Gastrocnemius medialis (tissue), 4 donors: ENCODE data around the gene PRKCZ. TPM values are rescaled to one million over a fixed set of nuclear protein-coding genes. Genes with fewer than 3 reads are reported as not detected.

Experiments
- ATAC-seq, 2 donors: fragments of 150-250 bp; one replicate each; pipeline ENCODE4 v1.9.1; 2016
- DNase-seq, 2 donors: peaks; one replicate each; pipeline ENCODE4 v3.0.0-alpha.2; 2019
- H3K27ac ChIP-seq, 4 donors: fragments of 200-600 bp; sonication (generic); 1 replicate in 1 of 4; 2 replicates in 3 of 4; pipeline ENCODE4 v1.5.1; 2016 to 2018; ENCODE audit warnings: mild to moderate bottlenecking in 2 of 4, moderate library complexity in 1 of 4
- H3K27me3 ChIP-seq, 3 donors: fragments of 200-600 bp; sonication (generic) in 2 of 3; 1 replicate in 1 of 3; 2 replicates in 2 of 3; pipeline versions ENCODE4 v1.5.1 to v1.6.0; 2016 to 2019; ENCODE audit warnings: mild to moderate bottlenecking in 1 of 3, moderate library complexity in 1 of 3
- H3K36me3 ChIP-seq, 2 donors: fragments of 200-600 bp; sonication (generic) in 1 of 2; one replicate each; pipeline ENCODE4 v1.5.1; 2017 to 2018
- H3K4me1 ChIP-seq, 2 donors: fragments of 200-600 bp; sonication (generic) in 1 of 2; one replicate each; pipeline ENCODE4 v1.5.1; 2016 to 2017; ENCODE audit warnings: mild to moderate bottlenecking in 2 of 2
- H3K4me3 ChIP-seq, 4 donors: fragments of 200-600 bp; sonication (generic) in 3 of 4; 1 replicate in 1 of 4; 2 replicates in 3 of 4; pipeline ENCODE4 v1.5.1; 2016 to 2019; ENCODE audit warnings: mild to moderate bottlenecking in 2 of 4
- H3K9me3 ChIP-seq, 3 donors: fragments of 200-600 bp; sonication (generic) in 2 of 3; 1 replicate in 1 of 3; 2 replicates in 2 of 3; pipeline ENCODE4 v1.5.1; 2016 to 2019
- POLR2A ChIP-seq, 2 donors: fragments of 450-650 bp; IDR thresholded peaks; one replicate each; pipeline ENCODE4 v1.6.1; 2017; ENCODE audit warnings: antibody characterized with exemption in 2 of 2, mild to moderate bottlenecking in 2 of 2, moderate library complexity in 2 of 2
- in situ Hi-C, 4 donors: fragments of 200-750 bp; cut with MboI; loops; one replicate each; pipeline versions ENCODE4 v1.15.0 to v1.8.0; 2017; ENCODE audit warnings: low sequenced_read_pairs in 4 of 4
- intact Hi-C: fragments of 100-400 bp; cut with DNase I; formaldehyde crosslinking; loops from one replicate; pipeline ENCODE4 v1.15.1; 2023; ENCODE audit warnings: low total_unique reads
- total RNA-seq, 4 donors: library from RNA; depleted of rRNA; stranded (reverse); fragments of >200 nt; gene quantifications; one replicate each; pipeline versions ENCODE4 v1.1.0 to v1.2.3, GENCODE V29; 2016
- TF ChIP-seq, protein P1 (sequence below), 5 experiments: fragments of 450-650 bp in 3 of 5; fragments of 200-600 bp in 2 of 5; sonication (generic) in 2 of 5; IDR thresholded peaks in 4 of 5; conservative IDR thresholded peaks in 1 of 5; 1 replicate in 4 of 5; 2 replicates in 1 of 5; pipeline ENCODE4 v1.5.1; 2016 to 2019; ENCODE audit warnings: antibody characterized with exemption in 5 of 5, mild to moderate bottlenecking in 3 of 5, moderate library complexity in 3 of 5

PRKCZ gene
- total RNA-seq, 4 donors from 2014 or later, result 0.16 to 0.87 TPM; not detected in 2

DNA sequence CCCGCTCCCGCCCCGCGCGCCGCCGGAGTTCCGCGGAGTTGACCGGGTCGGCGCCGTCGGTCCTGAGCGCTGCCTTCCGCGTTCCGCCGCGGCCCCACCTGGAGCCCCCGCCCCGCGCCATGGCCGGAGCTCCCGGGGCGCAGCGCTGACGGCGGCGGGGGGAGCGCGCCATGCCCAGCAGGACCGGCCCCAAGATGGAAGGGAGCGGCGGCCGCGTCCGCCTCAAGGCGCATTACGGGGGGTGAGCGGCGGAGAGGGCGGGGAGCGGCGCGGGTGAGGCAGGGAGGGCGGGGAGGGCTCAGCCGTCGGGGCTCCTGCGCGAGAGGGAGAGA, 216 bp downstream of the PRKCZ start:
- intact Hi-C loops (no loop called here), in situ Hi-C loops (no loop called here)
- Histone ChIP-seq H3K27me3 (peaks cover 40 to 46% (median 43%) of the 10 kb centered on the region in 3 donors), H3K4me1 (no peaks in the 10 kb centered on the region), H3K4me3 (peak overlapping the region in 1 of 4 donors; percentile 34), H3K36me3 (no peaks in the 10 kb centered on the region), H3K9me3 (no peaks in the 10 kb centered on the region), H3K27ac (no peak overlapping the region)
- TF ChIP-seq POLR2A (IDR thresholded peaks at IDR 0.05), result no peak
- TF ChIP-seq, protein P1, sequence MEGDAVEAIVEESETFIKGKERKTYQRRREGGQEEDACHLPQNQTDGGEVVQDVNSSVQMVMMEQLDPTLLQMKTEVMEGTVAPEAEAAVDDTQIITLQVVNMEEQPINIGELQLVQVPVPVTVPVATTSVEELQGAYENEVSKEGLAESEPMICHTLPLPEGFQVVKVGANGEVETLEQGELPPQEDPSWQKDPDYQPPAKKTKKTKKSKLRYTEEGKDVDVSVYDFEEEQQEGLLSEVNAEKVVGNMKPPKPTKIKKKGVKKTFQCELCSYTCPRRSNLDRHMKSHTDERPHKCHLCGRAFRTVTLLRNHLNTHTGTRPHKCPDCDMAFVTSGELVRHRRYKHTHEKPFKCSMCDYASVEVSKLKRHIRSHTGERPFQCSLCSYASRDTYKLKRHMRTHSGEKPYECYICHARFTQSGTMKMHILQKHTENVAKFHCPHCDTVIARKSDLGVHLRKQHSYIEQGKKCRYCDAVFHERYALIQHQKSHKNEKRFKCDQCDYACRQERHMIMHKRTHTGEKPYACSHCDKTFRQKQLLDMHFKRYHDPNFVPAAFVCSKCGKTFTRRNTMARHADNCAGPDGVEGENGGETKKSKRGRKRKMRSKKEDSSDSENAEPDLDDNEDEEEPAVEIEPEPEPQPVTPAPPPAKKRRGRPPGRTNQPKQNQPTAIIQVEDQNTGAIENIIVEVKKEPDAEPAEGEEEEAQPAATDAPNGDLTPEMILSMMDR (IDR thresholded peaks at IDR 0.05 in 4 of 5, conservative IDR thresholded peaks at IDR 0.05 in 1 of 5), result no peak
- ATAC-seq, result no peak
- no peak for DNase-seq

DNA sequence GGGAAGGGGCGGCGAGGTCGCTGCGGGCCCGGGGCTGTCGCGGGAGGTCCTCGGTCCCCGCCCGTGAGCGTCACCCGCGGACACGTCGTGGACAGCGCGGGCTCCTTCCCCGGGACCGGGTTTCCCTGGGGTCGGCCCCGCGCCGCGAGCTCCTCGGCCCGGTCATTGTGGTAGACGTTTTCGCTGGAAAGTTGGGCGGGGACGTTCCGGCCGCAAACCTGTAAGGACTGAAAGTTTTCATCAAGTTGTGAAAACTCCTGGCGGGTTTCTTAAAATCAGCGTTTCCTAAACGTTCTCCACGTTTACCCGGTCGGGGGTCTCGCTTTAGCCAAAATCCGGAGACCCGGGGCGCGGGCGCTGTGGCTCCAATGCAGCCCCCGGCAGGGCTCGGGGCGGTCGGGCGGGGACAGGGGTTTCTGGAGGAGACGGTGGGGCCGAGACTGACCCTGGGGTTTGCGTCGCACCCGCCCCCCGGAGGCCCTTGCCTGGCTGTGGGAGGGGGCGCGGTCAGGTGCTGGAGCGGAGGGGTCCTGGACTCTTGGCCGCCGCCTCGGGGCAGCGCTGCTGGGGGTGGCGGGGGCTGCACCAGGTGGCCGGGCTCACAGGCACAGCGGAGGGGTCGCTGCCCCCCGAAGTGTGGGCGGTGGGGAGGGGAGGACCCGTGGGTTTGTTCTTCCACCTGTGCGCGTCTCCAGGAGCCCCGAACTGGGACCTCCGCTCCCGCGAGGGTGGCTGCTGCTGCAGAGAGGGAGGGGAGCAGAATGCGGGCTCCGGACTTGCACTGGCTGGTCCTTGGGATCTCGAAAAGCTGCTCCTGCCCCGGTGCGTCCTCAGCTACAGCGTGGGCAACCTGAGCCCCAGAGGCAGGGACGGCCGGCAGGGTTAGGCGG, 827 bp downstream of the PRKCZ start:
- no peaks in the 10 kb centered on the region for H3K4me1 ChIP-seq
- no peak for ATAC-seq
- no peaks in the 10 kb centered on the region for H3K9me3 ChIP-seq
- peak overlapping the region in 1 of 4 donors; percentile 2 for H3K4me3 ChIP-seq
- H3K27ac ChIP-seq, result no peak overlapping the region
- no peak for DNase-seq
- TF ChIP-seq, protein P1 (IDR thresholded peaks at IDR 0.05 in 4 of 5, conservative IDR thresholded peaks at IDR 0.05 in 1 of 5), result no peak
- TF ChIP-seq POLR2A (IDR thresholded peaks at IDR 0.05), result no peak
- peaks cover 40 to 43% (median 42%) of the 10 kb centered on the region in 3 donors for H3K27me3 ChIP-seq
- intact Hi-C loops, result no loop called here
- no peaks in the 10 kb centered on the region for H3K36me3 ChIP-seq
- in situ Hi-C loops, result no loop called here

DNA sequence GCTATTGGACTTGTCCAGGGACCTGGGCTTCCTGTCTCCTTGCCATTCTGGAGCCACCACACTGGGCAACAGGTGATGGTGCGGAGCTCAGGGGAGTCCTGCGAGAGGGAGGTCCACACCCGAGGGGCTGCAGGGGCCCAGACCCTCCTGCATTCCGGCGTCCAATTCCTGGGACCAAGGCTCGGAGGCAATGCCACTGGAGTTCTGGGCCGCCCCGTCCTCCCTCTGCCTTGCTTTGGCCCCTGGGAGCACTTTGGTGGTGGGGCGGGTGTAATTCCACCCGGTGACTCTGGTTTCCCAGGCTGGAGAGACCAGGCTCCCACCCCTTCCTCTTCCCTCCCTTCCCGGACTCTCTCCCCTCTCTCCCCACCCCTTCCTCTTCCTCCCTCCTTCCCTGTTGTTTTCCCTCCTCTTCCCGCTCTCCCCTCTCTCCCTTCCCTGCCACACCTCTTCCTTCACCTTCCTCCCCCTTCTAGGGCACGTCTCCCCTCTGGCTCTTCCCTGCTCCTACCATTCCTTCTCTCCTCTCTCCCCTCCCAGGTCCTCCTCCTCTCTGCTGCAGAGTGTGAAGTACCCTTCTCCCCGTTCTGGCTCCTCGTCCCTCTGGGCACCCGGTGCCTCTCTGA, 2.0 kb downstream of the PRKCZ start:
- Histone ChIP-seq H3K4me3 (no peak overlapping the region), H3K27ac (no peak overlapping the region), H3K36me3 (no peaks in the 10 kb centered on the region), H3K9me3 (no peaks in the 10 kb centered on the region), H3K27me3 (peaks cover 30 to 38% (median 34%) of the 10 kb centered on the region in 3 donors), H3K4me1 (no peaks in the 10 kb centered on the region)
- no peak for TF ChIP-seq POLR2A (IDR thresholded peaks at IDR 0.05)
- TF ChIP-seq, protein P1 (IDR thresholded peaks at IDR 0.05 in 4 of 5, conservative IDR thresholded peaks at IDR 0.05 in 1 of 5), result no peak
- no peak for DNase-seq
- ATAC-seq, result no peak
- in situ Hi-C loops (no loop called here), intact Hi-C loops (no loop called here)

DNA sequence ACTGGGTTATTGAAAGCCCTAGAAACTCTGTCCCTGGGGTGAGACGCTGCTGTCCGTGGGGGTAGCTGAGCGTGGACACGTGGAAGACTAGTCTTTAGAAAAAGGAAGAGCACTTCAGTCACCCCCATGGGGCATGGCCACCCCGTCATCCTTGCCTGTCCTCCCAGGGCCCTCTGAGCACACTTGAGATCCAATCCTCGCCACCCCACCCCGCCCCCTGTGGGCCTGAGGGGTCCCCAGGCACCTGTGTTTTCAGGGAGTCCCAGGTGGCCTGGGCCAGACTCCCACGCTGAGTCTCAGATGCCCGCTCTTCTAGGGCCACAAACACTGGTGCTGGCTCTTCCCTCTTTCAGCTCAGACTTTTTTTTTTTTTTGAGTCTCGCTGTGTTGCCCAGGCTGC, 2.5 kb downstream of the PRKCZ start:
- H3K9me3 ChIP-seq, result no peaks in the 10 kb centered on the region
- no peak overlapping the region for H3K27ac ChIP-seq
- H3K36me3 ChIP-seq, result no peaks in the 10 kb centered on the region
- TF ChIP-seq, protein P1 (IDR thresholded peaks at IDR 0.05 in 4 of 5, conservative IDR thresholded peaks at IDR 0.05 in 1 of 5), result no peak
- no peak for TF ChIP-seq POLR2A (IDR thresholded peaks at IDR 0.05)
- ATAC-seq, result no peak
- DNase-seq, result no peak
- H3K4me3 ChIP-seq, result no peak overlapping the region
- intact Hi-C loops (no loop called here), in situ Hi-C loops (no loop called here)
- no peaks in the 10 kb centered on the region for H3K4me1 ChIP-seq
- H3K27me3 ChIP-seq, result peaks cover 28 to 38% (median 28%) of the 10 kb centered on the region in 3 donors
